ENCODE data around the gene GSAP. TPM values are rescaled to one million over a fixed set of nuclear protein-coding genes. Genes with fewer than 3 reads are reported as not detected.

The GSAP gene
- total RNA-seq, 1 donor from 2014 or later, result 5.4 TPM

DNA sequence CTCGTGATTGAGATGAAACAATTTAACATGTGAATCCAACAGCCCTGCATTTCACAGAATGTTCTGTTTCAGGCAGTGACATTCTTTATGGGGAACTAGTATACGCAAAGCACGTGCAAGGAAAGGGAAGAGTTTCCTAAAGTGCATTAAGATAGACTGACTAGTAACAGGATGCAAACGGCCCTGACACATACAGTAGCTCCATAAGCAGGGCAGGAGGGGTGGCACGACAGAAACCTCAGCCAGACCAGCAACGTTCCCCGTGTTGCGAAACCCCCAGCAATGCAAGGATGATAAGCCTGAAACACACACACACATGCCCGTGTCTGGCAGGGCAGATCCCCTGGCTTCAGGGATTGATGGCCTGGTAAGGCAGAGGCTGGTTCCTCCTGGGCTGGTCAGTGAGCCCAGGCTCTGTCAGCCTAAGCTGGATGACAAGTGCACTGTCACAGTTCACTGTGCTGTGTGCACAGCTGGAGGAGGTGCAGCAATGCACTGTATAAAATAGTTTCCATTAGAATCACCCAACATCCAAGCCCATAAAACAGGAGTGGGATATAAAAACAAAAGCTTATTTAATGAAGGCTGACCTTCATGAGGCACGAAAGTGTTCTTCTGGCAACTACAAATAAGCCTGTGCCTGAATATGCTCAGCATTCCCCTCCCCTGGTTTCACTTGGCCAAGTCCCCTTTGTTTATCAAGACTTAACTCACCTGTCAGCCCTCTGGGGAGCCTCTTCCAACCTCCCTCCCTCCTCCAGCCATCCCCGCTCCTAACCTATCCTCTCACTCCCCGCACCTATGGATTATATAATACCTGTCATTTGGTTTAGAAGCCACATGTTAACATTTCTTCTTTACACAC, 88.8 kb downstream of the GSAP start:
- DNase-seq, result peak; percentile 33

DNA sequence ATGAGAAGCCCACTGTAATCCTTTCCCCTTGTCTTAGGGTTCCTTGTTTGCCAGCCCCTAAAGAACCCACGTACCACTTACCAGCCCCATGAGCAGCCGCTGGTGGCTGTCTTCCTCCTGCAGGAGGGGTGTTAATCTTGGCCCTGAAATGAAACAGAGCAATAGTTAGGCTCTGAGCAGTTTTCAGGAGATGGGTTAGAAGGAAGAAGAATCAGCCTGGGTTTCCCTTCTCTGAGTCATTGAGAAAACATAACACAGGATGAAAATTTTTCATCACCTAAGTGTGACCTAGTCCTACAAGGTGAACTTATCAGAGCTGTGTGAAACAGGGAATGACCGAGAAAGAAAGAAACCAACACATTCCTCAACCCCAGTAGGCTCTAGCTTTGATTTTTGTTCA, 90.0 kb downstream of the GSAP start:
- peak; percentile 36 for DNase-seq

DNA sequence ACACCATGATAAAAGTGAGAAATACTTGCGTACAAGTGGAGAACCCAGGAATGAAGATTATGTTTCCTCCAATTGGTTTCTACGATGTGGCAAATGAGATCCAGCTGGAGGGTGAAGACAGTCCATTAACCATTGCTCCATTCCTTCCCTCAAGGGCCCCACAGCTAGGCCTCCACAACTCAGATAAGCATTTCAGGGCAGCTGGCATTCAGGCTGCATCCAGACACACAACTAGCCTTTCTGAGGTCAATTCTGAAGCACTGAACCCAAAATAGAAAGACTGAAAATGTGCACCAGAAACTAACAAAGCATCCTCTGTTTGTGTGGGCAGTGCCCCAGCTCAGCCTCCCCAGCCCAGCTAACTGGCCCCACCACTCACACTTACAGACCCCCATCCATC, 94.8 kb downstream of the GSAP start:
- no peak for DNase-seq

DNA sequence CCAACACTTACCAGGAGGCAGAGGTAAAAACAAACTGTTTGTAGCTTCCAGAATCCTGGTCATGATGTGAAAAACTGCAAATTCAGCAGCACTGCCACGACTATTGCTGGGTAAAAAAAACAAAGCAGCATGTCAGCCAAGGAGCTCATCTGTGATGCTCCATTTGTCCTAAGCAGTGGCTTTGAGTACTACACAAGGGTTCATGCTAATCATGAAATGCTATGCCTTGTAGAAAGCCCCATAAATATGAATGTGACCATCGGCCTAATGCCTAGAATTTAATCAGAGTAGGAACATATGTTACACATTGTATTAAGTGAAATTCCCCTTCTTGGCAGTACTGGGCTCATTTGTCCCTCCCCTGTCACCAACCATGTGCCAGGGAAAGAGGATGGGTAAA, 95.4 kb downstream of the GSAP start:
- no peak for DNase-seq

DNA sequence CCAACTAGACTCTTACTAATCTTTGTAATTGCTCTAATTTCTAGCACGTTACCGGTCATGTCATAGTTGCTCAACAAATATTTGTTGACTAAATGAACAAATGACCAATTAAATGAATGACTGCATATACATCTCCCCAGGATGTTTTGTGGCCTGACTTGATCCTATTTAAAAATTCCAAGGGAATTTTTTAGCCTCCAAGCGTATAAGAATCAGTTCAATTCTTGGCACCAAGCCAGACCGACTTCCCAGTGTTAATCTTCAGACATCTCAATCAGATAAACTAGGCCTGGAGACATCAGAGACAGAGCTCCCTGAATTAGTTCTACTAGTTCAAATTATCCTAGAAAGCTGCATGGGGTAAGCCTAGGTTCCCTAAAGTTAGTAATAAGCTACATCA, 96.0 kb downstream of the GSAP start:
- no peak for DNase-seq

DNA sequence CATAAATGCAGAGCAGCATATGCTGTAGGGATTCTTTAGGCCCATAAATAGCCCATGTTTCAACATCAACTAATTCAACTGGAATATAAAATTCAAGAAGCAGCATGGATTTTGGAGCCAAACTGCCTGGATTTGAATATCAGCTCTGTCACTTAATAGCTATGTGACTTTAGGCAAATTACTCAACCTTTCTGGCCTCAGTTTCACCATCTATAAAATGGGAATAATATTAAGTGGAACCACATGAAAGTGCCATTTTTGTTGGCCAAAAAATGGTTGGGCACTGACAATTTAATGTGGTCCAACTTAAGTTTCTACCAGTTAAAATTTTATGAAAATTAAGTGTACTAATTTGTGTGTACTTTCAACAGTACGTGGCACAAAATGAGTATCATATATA, 98.1 kb downstream of the GSAP start:
- DNase-seq, result no peak

DNA sequence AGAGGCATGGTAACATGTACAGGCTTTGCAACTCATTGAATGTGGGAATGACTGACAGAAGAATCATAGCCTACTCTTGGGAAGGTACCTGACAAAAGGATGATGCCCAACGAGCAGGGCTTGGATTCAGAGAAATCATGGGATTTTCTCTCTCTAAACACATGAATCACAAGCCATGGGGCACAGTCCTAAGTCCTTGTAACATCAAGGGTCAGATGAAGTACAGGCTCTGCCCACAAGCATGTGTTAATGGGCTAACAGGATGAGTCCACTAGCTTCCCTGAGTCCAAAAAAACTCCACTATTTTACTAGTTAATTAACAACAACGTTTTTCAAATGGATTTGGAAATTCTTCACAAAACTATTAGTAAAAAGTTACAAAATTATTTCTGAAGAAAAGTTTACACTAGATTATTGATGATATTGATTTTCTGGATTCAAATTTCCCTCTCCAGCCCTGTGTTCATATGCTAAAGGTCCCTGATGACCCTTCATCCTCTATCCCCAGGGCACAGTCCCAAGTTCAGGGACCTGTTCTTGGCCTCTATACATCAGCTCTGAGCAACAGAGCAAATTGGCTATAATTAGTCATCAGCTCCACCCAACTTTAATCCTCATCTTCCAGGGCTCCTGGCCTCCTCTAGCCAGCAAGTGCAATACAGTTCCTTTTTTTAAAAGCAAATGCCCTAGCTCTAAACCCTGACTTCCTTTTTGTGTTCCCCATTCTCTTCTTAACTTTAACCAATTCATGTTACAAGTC, 99.8 kb downstream of the GSAP start:
- no peak for DNase-seq

DNA sequence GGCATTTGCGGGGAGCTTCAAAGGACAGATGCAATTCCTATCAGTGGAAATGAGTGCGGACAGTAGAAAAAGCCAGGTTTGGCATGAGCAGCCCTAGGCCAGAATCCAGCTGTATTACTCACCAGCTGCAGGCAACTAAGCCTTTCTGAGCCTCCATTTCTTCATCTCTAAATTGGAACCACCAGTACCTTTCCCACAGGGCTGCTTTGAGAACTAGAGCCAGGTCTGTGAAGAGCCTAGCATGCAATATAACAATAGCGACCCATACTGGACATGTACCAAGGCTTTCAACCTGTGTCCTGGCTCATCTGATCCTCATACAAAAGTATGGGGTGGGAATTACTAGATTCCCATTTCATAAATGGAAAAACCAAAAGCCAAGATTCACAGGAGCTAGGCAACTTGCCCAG, 101.0 kb downstream of the GSAP start:
- no peak for DNase-seq

DNA sequence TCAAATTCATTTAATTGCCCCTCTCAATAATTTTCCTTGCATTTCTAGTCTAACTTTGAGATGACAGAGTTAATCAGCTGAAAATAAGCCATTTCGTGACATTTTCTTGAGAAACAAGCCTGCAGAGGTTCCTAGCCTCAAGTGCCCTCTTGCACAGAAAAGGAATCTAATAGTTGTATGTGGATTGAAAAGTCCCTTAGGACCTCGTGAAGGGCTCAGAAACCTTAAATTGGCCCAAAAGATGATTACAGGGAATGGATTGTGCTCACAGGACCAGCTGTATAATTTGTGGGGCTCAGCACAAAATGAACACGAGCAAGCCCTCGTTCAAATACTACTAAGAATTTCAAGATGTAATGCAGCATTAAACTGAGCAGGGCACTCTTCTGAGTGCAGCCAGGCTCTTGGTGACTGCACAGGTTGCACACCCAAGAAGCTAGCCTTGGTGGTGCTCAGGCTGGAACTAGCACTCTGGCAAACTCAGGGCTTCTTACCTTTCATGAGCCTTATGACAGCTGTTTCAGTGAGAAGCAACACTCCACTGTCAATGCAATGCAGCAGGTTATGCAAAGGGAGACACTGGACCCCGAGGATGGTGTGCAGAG, 102.2 kb downstream of the GSAP start:
- DNase-seq, result no peak

DNA sequence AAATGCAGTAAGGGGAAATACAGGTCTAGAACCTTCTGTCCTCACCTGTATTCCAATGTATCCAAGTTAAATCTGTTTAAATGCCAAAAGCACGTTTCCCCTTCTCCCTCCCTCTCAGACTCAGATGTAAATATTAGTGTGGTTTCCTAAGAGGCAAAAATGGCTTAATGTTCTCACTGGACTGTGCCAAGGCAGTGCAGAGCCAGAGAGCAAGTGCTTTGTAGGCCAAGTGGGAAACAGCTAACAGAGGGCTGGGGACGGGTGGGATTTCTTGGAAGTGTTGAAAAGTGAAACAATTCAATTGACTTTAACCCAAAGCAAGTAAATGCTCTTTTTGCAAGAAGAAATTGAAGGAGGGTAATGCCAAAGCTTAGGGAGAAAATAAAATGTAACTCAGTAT, 103.1 kb downstream of the GSAP start:
- no peak for DNase-seq

DNA sequence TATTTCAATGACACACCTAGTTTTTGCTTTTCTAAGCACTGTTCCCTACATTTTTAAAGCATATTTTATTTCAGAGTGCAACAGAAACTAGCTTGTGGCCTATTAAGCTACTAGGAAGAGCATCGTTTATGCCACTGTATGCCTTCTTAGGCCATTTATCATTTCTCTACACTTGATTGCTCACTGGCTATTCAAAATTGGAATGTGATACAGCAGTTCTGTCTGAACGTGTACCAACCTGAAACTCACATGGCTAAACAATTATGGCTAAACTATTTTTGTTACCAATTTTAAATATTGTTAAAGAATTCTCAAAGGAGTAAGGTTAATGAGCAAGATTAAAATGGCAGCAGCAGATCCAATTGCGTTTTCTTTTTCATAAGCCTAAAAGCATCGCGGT, 105.2 kb downstream of the GSAP start:
- no peak for DNase-seq

DNA sequence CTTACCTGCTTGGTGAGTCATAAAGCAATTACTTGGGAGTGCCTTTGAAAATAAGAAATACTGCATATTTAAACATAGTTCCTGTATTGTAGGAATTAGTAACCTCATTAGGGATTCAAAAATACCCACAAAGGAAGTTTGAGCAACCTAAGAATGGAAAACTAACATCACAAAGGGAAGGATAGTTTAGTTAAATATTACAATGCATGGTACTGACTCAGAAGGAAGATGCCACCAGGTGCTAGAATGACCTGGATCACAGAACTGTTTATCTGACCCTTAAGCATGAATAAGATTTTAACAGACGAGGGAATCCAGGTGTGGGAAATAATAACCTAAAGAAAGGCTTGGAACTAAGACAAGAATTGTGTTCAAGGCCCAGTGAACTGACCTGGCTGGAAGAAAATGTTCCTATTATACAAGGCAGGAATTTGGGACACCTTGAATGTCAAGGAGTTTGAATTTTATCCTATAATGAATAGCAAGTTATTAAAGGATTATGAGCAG, 106.4 kb downstream of the GSAP start:
- DNase-seq, result no peak

DNA sequence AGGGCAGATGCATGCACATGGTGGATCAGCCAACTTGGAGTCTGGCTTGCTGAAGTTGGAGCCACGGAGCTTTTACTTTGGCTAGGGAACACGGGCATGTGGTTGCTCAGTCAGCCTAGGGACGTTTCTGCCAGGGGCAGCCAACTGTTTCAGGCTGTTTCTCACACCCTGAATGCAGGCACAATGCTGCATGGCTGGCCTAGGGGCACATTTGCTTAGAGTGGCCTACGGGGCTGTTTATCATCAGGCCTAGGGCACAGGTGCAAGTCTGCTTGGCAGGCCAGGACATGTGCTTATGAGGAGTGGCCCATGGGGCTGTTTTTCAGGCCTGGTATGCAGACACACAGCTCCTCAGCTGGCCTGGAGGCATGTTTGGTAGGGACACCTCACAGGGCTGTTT, 107.4 kb downstream of the GSAP start:
- no peak for DNase-seq

DNA sequence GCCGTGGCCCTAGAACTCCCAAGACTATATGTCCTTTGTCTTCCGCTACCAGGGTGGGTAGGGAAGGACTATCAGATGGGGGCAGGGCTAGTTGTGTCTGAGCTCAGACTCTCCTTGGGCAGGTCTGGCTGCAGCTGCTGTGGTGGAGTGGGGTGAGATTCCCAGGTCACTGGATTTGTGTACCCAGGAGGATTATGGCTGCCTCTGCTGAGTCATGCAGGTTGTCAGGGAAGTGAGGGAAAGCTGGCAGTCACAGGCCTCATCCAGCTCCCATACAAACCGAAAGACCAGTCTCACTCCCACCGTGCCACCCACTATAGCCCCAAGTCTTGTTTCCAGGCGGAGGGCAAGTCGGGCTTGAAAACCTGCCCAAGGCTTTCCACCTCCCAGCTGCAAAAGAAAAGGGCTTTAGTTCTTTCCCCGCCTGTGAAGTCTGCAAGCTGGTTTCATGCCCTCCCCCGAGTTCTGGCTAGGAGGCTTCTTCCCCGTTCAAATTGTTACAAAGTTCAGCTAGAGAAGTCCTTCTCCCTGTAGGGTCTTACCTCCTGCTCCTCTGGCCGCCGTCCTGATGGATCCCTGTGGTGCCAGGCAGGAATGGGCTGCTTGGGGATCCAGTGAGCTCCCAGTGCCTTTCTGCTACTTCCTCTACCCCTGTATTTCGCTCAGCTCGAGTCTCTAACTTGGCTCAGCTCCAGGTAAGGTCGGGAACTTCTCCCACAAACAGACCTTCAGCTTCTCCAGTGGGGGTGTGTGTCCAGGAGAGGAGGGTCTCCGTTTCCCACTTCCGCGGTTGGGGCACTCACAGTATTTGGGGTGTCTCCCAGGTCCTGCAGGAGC, 109.7 kb downstream of the GSAP start:
- DNase-seq, result no peak

DNA sequence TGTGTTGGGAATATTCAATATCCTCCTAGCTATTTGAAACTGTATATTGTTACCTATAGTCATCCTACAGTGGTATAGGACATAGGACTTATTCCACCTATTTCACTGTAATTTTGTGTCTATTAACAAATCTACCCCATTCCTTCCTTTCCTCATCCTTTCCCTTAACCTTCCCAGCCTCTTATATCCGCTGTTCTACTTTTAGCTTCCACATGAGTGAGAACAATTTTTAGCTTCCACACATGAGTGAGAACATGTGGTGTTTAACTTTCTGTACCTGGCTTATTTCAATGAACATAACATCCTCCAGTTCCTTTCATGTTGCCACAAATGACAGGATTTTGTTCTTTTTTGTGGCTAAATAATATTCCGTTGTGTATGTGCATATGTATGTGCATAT, 120.6 kb downstream of the GSAP start:
- DNase-seq, result no peak

DNA sequence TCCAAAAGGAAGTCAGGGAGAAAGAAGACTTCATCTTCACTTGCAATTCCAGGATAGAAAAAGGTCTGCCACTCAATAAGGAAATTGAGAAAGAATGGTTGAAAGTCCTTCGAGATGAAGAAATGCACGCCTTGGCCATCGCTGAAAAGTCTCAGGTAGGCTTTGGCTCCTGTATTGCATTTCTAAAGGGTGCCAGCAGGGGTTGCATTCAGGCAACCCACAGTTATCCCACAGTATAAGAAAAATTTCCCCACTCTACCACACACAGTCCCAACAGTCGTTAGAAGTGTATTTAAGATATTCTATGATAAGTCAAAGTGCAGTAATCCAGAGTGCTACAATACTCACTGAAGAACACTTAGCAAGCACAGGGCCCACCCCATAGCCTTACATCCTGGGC, 123.1 kb downstream of the GSAP start:
- no peak for DNase-seq

DNA sequence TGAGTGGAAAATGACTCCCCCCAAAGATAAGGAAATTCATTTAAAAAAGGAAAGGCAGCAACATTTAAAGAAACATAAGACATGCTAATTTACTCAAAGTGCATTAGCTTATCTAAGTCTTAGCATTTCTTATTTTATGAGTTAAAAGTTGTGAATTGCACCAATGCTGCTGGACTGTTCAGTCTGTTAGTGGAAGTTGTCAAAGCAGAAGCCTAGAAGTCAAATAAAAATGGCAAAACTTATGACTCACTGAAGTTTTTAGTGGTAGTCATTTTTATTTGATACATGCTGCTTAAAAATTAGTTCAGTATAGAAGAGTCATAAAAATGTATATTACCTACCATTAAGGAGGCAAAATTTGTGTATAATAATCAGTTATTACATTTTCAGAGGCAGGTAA, 125.7 kb downstream of the GSAP start:
- no peak for DNase-seq

DNA sequence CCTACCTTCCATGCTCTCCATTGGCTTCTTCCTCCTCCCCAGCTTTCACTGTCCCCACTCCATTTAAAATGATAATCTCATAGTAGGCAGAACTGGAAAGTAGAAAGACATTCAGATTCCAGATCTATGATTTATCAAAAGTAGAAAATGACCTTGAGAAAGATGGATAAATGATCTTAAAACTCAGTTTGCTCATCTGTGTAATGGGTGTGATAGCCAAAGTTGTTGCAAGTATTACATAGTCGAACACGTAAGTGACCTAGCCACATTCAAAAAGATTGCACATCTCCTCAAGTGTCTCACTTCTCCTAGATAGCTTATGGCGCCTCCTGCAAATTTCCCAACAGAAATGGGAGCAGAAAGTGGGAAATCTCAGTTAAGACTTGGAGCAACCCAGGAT, 126.8 kb downstream of the GSAP start:
- no peak for DNase-seq

DNA sequence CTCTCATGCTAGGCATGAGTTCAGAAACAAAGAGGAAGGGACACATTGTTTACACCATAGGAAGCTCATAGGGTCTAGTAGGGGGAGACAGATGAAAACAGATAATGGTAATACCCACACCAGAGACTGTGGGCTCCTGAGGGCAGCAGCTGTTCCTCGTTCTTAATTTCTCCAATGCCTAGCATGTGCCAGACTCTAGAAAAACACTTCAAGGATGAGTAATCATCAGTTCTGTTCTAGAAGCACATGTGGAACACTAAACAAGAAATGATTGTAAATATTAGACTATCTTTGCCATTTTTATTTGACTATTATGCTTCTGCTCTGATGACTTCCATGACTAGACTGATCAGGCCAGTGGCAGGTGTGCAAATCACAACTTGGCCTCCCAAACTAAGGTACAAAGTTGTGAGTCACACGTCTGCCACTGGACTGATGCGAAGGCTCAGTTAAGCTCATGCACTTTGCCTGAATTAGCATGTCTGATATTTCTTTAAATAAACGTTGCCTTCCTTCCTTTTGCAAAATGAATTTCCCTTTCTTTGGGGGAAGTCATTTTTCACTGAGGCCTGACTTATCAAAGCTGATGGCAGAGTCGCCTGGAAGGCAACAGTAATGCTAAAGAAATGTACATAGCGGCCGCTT, 127.4 kb downstream of the GSAP start:
- DNase-seq, result peak; percentile 9

DNA sequence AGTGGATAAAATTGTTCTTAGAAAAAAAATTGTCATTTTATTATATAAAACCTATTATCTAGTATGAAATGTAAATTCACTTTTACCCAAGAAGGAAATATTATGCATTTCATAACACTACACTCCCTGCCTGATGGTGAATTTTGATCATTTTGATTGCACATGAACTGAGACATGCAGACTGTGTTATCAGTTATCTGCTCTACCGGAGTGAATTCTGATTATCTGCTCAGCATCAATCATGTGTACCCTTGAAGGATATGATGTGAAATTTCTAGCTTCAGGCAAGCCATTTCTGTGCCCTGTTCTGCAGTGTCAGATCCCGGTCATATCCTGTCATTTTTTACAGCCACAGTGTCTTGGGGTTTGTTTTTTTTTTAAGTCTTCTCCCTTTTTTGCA, 131.5 kb downstream of the GSAP start:
- DNase-seq, result no peak

DNA sequence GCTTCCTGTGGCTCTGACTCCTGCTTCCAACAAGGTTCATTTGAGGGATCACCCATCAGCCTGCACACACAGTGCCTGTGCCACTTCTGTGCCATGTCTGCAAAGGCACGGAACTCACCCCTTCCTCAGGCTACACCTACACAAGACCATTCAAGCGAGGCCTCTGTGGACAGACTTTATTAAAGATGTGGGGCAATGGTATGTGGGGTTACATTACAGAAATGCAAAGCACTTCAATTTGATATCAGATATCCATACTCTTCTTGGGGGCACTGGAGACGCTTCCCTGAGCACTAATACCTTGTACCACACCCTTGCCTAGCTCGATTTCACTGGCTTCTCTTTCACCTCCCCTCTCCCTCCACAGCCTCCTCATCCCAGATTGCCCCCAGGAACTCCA, 132.1 kb downstream of the GSAP start:
- no peak for DNase-seq

DNA sequence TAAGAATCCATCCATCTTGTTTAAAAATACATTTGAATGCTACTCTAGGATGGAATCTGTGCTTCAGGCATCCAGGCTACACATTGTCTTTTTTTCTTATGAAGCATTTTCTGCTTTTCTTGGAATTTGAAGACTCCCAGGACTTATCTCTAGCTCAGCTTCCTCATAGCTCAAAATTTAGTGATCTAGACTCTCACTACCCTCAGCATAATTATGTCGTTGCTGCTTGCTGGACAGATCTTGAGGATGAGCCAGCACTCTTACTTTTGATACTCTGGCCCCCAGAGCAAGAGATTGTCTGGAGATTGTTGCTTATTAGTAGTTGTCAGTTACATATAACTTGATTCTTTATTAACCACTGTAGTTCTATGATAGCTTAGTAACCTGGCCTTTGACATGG, 133.3 kb downstream of the GSAP start:
- DNase-seq, result no peak

Measured in dermis blood vessel endothelial cell (primary cell).